GM21447 (cell line): ENCODE data around the gene SRR.
"Not testable (repeated sequence)": the region's sequence is repeated elsewhere in the genome, so short reads cannot be mapped to it uniquely, and the experiment has no call there.

Experiments used
- ATAC-seq: cut with Tn5 transposase; IDR thresholded peaks from one replicate; pipeline ENCODE4 v1.9.1; 2021; ENCODE audit not compliant: unreplicated experiment

The SRR gene

GRCh38 chr17:2289878-2290478 lies 13.8 kb upstream of the SRR start:
- ATAC-seq, result no peak

DNA sequence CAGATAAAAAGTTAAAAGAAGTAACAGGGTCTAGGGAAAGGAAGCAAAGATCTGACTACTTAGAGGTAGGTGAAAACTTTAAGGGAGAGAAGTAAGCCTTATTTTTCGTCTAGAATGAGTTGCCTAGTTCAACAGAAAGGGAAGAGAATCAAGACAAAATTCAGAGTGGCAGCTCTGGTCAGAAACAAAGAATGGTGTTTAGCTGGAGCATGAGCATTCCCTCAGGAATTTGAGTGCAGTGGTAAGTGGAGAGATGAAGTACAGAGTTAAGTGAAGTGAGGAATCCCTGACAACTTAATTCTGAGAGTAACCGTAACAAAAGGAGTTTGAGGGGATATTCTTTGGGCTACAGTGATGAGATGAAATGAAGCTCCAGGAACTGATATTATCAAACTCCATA lies 11.7 kb upstream of the SRR start:
- ATAC-seq, result no peak

- ATAC-seq, result no peak
Measured at GRCh38 chr17:2295575-2295974, 8.2 kb upstream of the SRR start.

- no peak for ATAC-seq
Measured at GRCh38 chr17:2297023-2297422, 6.7 kb upstream of the SRR start.

DNA sequence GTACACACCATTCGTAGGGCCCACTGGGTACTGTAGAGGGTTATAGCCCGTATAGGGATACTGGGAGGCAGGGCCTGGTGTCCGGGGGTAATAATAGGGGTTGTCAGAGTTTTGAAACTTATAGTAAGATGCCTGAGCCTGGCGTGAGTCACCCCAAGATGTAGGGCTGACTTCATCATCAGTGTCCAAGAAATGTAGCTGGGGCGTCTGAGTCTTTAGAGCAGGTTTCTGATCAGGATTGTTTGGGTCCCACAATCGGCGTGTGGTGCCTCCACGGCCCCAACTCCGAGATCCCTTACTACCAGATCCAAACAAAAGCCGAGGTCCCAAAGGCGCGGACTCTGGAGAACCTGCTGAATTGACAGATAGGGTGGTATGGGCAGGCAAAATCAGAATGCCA lies 4.6 kb upstream of the SRR start:
- ATAC-seq, result no peak

DNA sequence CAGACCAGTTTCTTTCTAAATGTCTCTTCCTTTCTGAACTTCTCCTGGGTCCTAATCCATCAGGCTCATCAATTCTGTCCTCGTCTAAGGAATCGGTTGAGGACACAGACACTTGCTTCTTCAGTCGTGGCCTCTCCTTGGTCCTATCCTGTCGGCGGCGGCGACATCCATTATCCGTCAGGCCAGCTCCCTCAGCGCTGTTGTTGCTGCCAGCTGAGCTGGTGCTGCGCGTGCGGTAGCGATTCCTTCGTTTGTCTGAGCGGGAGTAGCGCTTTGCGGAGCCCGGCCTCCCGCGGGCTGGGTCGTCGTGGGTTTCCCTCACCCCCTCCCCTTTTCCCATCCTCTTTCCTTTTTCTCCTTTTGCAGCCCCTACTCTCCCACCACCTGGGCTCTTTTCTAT lies 4.0 kb upstream of the SRR start:
- no peak for ATAC-seq

DNA sequence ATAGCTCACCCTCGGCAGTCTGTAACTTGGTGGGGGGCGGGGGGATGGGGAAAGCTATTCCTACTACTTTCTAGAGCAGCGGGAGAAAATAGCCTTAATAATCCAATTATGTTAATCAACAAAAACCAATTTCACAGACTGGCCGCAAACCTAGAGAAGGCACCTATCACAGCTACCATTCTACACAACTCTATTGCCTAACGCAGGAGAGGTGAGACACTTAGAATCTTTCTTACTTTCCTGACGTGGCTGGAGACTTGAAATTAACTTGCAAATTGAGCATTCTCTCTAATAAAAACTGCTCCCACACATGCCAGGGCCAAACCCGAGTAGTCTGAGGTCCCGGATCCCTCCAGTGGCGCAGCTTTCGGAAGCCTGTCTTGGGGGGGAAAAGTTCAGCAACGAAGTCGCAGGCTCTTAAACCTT lies 959 bp upstream of the SRR start:
- peak; percentile 11 for ATAC-seq

- ATAC-seq, result no peak
Measured at GRCh38 chr17:2304931-2305330, 1.2 kb downstream of the SRR start.

DNA sequence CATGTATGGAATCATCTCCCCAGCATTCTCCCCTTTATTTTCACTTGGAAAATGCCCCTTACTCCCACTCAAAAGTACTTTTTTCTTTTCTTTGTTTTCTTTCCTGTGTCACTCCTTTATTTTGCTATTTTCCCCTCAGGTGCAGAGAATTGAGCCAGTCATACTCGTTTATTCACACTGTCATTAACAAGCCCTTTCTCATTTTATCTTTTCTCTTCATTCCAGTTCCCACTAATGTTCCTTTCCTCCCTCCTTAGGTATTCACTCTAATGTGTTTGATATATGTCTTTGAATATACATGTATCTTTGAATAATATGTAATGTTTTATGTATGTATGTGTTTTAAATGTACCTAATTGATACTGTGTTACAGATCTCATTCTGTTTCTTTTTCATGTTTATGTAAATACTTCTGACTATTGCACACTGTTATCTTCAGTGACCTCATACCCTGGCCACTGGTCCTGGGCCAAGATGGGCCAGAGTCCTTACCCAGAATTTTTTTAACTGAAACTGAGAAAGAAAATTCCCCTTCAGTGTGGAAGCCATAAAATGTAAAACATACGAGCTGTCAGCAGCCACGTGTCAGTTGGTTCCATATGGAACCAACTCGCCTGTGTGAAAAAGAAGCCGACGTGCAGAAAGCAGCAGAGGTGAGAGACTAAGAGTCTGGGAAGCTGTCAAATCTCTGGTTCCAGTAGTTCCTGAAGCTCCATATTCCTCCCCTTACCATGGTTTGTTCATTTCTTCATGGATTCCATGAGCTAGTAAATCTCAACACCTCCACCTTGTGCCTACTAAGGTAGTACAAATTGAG lies 5.8 kb downstream of the SRR start:
- no peak for ATAC-seq

DNA sequence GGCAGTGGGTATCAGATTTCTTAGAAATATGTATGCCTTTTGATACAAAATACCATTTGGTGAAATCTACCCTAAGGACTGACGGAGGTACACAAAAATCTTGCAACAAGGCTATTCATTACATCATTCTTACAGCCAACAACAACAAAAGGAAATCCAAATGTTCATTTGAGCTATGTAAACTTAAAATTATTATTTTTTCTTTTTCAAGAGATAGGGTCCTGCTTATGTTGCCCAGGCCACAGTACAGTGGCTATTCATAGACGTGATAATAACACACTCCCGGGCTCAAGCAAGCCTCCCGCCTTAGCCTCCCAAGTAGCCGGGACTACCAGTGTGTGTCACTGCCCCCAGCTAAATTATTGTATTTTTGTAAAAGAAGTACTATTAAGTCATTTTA lies 9.0 kb downstream of the SRR start:
- ATAC-seq, result no peak

GRCh38 chr17:2316916-2317205 lies 13.1 kb downstream of the SRR start:
- not testable (repeated sequence) for ATAC-seq

- no peak for ATAC-seq
Measured at GRCh38 chr17:2317796-2318195, 14.0 kb downstream of the SRR start.

GRCh38 chr17:2319051-2319450 lies 15.3 kb downstream of the SRR start:
- no peak for ATAC-seq

DNA sequence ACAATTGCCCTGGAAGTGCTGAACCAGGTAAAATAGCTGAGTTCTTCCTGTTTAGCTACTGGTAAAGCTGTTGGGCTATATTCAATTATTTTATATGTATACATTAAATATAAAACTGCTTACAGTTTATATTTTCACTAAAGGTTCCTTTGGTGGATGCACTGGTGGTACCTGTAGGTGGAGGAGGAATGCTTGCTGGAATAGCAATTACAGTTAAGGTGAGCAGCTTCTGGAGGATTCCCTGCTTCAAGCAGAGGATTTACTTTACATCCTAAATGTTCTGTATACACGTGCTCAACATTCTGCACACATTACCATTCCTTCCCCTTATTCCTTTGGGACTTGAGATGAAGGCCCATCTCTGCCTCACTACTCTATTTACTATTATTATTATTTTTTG lies 17.6 kb downstream of the SRR start:
- ATAC-seq, result no peak

DNA sequence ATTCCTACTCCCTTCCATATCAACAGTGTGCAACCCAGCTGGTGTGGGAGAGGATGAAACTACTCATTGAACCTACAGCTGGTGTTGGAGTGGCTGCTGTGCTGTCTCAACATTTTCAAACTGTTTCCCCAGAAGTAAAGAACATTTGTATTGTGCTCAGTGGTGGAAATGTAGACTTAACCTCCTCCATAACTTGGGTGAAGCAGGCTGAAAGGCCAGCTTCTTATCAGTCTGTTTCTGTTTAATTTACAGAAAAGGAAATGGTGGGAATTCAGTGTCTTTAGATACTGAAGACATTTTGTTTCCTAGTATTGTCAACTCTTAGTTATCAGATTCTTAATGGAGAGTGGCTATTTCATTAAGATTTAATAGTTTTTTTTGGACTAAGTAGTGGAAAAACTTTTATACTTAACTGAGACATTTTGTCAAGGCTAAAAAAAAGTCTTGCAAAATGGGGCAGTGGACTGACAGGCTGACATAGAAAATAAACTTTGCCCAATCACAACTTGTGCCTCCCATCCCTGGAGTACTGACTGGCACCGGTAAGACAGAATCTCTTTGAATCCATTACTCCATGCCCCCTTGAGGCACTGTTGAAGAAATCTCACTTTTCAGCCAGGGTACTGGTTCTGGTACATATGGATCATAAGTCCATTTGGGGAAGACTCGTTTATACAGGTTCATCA lies 20.0 kb downstream of the SRR start:
- no peak for ATAC-seq

- ATAC-seq, result no peak
Measured at GRCh38 chr17:2331303-2331702, 27.6 kb downstream of the SRR start.

DNA sequence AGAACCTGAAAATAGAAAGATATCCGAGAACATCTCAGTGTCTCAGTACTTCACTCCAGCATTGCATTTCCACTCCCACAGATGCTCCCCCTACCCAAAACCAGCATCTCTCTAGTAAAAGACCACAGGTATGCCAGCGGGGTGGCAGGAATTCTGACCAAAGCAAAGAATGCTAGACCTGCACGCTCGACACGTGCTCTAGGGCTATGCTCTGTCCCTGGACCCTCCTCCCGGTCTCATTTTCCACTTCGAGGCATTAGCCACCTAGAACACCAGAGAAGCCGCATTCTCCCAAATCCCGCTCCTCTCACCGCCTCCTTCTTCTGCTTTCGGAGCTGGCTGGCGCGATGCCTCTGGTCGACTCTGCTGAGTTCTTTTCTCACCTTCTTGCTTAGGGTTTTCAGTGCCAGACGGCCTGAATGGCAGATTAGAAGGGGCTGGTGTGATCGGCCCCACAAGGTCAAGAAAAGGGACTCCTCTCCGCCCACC lies 32.0 kb downstream of the SRR start:
- ATAC-seq, result no peak

DNA sequence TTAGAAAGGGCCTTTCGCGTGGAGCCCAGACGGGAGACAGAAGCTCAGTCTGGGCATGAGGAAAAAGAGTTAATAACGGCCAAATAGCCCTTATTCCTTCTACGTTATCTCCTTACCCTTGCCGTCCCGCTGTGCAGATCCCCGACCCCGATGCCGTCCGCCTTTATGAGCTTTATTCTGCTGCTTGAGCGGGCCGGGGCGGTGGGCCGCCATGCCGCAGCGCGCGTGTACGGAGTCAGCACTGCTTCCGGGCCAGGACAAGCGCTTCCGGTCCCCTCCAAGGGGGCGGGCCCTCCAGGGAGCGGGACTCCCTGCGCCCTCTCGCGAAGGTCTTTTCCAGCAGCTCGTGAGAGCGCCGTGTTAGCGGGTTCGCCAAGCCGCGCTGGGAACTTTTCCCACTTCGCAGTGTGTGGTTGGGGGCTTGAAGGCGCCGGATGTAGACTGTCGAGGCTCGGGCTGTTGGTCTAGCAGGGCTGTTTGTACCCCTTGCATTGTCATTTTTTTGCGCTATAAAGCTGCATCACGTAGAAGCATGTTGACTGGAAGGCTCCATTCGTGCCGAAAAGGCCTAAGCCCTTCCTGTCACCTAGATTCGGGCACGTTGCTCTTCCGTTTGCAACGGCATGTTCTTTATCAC lies 32.6 kb downstream of the SRR start, which contains the start of gene TSR1:
TSS of gene TSR1 (minus strand) at position 243 of the 637 bp plus-strand sequence. CDS start at position 213, 30 bp downstream.
- peak; percentile 85 for ATAC-seq

DNA sequence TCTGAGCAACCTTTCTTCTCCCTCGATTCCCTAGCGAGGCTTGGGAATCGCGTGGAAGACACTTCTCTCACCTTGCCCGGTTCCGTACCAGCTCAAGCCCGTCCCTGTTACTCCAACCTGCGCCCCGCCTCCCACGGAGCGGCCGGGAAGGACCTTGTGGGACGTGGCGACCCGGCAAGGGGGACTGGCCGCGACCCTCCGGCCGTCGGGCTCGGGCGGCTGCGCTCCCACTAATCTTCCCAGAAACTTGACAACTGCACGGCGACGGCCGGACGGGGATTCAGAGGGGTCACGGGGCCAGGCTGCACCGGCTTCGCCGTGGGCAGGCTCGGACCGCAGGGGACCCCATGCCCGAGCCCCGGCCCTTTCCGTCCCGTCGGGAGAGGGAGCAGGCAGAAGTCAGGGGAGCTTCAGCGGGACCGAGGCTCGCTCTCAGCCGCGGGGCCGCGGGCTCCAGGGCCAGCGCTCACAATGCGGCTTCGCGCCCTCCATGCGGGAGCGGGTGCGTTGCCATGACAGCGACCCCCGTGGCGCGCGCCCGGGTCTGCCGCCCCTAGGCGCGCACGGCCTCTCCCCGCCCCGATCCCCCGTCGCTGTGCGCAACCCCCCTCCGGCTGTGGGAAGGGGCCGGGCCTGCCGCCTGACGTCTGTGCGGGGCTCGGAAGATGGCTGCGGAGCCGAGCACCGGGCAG lies 33.2 kb downstream of the SRR start, which contains the start of gene SGSM2:
TSS of gene SGSM2 (plus strand) at position 650 of the 692 bp plus-strand sequence. CDS start 188 bp downstream, outside the sequence.
- ATAC-seq, result peak; percentile 29

DNA sequence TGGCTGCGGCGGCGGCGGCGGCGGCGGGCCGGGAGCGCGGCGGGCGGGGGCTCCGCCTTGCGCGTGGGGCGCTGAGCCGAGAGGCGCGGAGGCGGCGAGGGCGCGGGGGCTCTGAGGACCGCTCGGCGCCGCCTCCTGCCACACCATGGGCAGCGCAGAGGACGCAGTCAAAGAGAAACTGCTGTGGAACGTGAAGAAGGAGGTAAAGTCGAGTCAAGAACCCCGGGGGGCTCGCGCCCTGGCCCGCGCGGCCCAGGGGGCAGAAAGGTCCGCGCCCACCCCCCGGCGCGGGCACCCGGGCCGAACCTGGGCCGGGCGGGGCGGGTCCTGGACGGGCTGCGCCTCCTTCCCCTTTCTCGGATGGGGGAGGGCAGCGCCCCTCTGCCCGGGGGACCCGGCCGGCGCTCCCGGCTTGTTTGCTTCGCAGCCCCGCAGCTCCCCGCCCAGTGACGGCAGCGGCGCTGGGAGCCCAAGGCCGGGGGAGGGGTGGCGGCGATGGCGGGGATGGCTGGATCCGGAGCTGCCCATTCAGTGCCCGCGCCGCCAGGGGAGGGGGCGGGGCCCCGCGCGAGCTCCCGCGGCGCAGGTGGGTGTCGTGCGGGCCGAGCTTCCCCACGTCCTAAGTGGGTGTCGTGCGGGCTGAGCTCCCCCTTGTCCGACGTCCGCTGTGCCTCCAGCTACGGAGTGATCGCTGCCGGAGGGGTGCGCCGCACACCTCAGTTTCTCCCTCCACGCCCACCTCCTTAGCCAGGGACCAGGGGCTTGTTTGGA lies 34.0 kb downstream of the SRR start:
- no peak for ATAC-seq
